Activated T-cell treated with anti-CD3 and anti-CD28 coated beads for 4 hours (primary cell): ENCODE measurements around the gene MYH3.

Experiments
- DNase-seq: peaks from one replicate; pipeline ENCODE4 v3.0.0-alpha.2; 2020

The MYH3 gene

DNA sequence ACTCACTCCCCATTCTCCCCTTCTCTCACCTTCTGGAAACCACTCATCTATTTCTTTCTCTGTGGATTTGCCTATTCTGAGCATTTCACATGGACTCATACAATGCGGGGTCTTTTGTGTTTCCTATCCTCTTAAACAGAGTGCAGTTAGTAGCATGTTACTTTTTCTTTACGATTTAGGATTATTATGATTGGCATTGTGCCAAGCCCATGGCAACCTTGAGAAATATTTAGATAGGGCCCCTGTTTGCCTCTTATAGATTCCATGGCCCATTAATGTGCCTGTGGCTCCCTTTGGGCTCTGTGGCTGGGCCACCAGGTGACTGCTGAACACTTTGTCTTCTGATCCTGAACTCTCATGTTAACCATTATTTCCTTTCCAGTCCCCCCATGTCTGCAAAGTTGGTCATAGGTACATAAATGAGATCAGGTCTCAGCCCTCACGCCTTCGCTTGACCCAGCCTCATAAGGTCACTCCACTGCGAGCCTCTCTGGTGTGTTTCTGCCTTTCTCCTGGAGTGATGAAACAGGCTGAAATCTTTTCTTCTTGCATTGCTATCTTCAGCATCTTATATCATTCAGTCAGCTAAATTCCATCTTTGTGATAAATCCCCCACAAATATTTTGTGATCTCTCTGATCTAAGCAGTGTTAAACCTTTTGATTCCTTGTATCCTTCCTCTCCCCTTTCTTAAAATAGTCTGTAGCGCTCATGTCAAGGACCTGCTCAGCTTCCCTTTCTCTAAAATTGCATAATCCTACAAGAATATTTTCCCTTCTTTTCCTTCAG is 44.0 kb downstream of the MYH3 start:
- no peak for DNase-seq

DNA sequence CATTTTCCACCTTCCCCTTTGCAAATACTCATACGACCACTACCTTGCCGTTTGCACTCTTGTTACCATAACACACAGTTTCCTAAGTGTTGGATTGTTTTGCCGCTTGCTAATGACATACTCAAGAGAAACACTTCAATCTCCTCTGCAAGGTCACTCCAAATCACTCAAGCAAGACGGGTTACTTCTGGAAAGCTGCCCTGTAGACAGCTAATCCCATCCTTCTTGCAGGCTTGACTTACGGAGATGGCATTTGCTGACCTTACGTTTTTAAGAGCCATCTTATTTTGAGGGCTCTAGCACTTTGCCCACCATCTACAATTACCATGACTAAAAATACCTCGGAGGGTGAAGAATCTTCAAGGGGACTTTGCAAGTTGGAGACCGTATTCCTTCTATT is 46.2 kb downstream of the MYH3 start:
- no peak for DNase-seq

DNA sequence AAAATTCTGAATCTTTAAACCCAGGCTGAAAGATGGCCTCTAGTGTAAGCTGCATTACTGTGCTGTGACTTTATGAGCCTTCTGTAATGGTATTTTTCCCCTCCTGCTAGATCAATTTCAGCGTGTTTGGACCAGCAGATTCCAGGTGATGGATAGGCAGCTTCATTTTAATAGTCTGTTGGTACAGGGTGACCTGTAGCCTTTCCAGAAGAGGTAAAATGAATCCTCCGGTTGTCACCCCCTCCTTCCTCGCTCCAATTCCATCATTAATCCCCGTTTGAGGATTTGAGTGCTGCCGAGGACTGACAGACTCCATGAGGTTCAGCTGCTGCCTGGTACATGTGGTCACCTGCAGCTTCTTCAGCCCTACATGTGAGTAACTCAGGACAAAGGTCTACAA is 48.9 kb downstream of the MYH3 start:
- no peak for DNase-seq

DNA sequence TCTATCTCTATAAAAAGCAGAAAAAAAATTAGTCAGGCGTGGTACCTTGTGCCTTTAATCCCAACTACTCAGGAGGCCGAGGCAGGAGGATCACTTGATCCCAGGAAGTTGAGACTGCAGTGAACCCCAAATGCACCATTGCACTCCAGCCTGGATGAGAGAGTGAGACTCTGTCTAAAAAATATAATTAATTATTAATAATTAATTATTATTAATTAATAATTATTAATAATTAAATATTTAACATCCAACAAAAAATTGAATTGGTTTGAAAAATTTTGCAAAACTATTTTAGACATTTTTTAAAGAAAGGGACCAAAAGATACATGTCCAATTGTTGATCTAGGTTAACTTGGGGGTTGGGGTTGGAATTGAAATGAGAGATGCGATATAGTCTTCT is 51.0 kb downstream of the MYH3 start:
- no peak for DNase-seq

DNA sequence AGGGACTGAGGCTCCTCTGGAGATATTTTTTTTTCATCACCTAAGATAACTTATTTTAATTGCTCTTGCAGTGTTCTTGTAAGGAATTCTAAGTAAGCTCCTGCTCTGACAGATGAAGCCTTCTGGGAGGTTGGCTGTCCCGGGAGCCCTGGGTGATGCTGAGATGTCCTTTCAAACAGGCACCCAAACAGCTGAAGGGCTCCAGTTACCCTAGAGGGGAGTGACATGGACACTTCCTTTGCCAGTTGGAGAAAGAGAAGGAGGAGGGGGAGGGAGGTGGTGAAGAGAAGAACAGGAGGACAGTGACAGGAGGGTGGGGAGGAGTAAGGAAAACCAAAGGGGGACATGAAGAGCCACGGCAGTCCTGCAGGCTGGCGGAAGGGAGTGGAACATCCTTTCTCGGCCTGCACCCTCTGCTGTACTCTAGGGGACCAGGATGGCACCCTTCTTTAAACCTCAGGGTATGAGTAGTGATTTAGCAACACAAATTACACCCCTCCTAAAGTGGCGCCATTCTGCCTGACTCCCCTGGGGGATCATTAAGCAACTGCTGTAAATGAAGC is 51.8 kb downstream of the MYH3 start:
- no peak for DNase-seq

DNA sequence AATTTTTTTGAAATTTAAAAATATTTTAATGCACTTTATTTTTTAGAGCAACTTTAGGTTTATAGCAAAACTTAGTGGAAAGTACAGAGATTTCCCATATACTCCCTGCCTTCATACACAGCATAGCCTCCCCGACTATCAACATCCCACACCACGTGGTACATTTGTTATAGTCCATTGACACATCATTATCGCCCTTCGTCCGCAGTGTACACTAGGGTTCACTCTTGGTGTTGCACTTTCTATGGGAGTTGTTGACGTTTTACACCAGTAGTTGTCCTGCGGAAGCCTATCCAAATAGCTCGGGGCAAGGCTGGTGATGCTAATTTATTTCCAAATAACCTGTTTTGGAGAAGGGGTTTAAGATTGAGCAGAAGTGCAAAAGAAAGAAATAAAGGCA is 52.6 kb downstream of the MYH3 start:
- no peak for DNase-seq

DNA sequence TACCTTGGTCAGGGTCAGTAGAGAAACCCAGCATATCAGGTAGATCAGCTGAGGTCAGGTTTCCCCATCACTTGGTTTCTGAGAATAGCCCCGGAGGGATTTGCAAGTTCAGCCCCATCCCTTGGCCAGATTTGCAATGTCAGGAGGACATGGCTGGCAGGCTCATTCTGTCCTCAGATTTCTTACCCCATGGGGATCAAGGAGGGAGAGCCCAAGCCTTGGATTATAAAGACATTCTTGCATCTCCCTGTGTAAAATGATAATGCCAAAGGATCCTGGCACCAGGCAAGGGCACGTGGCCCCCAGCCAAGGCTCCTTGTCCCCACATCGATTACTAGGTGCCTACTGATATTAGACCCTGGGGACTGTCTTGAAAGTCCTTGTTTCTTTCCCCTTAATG is 53.2 kb downstream of the MYH3 start:
- no peak for DNase-seq

DNA sequence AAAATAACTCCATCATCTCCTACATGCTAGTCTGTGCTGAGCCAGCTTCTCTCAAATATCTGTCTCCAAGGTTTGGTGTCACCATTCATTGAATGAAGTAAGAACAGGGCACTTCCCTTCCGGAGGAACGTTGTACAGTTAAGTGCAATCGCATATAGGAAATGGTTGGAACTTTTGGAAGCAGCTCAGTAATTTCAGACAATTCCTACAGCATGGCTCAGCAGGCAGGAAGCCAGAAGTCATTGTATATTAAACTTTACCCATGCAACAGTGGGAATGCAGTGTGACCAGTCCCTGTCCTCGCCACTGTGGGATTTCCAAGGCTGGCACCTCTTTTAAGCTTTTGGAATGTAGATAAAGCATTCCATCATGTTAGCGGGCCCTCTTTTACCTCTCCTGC is 56.5 kb downstream of the MYH3 start:
- DNase-seq, result no peak

DNA sequence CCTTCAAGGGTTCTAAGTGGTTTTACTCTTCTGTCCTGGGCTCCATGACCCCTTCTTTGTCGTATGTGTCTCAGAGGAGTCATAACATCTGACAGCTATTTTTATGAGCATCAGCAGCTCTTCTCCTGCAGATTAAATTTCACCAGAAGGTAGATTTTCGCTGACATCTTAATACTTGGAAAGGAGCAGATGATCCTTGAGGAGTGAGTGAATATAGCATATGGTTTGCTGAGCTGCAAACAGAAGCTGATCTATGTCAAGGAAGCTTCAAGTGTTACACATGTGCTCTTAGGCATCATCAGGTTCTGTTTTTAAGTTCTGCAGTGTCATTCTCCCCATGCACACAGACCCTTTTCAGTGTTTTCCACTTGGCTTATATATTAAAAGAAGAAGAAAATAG is 58.5 kb downstream of the MYH3 start:
- no peak for DNase-seq

DNA sequence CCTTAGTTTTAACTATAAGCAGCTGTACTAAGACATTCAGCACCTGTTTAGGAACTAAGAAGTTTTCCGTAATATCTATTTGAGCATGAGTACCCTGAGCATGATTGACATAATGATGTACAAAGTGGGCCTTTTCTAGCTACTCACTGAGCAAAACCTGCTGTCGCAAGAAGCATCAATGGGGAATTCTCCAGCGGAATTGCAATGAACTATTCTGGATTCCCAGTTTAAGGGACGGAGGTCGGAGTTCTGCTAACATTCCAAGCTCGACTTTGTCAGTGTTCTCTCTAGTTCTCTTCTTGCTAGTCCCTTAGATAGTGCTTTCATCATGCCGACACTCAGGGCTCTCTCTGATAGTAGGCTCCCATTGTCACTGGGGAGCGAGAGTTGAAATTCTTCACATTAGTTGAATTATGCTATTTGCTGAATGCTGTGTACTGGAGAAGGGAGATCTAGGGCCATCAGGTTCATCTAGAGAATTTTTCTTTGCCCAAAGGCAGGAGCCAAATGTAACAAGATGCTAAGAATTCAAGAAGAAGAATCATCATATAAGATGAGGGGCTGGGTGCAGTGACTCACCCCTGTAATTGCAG is 67.5 kb downstream of the MYH3 start:
- DNase-seq, result no peak

DNA sequence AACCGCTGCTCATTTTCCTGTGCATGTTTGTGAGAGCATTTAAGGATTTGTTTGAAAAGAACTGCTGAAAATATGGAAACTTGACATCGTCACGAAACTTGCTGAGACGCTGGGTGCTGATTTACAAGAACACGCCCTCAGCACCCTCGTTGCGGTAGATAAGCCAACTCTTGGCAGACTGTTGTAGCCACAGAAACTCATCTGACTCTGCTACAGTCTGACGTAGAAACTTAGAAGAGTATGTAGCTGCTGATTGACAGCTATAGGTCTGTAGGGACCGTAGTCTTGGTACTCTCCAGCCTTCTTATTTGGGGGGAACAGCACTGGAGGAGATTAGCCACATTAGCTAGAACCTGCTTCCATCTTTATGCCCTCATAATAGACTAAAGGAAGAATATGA is 71.6 kb downstream of the MYH3 start:
- no peak for DNase-seq

DNA sequence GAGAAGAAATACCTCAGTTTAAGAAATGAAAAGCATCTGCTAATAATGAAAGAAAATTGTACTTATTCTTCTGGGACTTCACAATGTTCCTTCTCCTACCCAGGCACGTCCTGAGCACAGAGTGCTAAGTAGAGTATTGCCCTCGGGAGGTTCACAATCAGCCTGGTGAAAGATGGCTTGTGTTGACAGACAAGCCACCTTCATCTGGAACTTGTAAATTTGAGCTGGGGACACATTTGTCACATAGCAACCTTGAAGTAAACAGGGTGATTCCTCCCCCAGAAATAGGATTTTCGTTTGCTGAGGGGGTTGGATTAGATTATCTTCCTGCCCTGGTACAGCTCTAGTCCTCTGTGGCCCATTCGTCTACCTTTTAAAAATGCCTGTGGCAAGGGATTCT is 73.3 kb downstream of the MYH3 start:
- no peak for DNase-seq

DNA sequence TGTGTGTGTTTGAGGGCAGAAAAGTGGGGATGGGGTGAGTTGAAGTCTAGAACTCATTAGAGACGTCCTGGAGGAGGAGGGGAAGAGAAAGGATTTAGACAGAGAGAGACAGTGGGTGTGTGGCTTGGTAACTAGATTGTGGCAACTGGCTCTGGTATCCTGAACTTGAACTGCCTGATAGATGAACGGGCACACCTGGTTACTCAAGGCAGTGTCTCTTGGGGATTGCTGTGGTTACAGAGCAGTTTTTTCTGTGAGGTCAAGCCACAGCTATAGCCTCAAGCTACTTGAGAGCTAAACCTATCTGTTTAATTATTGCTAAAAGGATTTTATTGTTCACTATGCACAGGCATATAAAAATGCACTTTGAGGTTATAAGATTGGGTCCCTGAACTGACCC is 77.8 kb downstream of the MYH3 start:
- no peak for DNase-seq
